Uterus (tissue), 4 donors: ENCODE results near the gene LMAN2. TPM values are rescaled to one million over a fixed set of nuclear protein-coding genes. Genes with fewer than 3 reads are reported as not detected.

Experiments
- DNase-seq, 2 donors: peaks; one replicate each; pipeline ENCODE4 v3.0.0-alpha.2; 2019 to 2020
- H3K27ac ChIP-seq, 2 donors: fragments of 200-600 bp; sonication (generic); 1 replicate in 1 of 2; 2 replicates in 1 of 2; pipeline ENCODE4 v1.5.1; 2016 to 2018
- H3K27me3 ChIP-seq, 2 donors: fragments of 200-600 bp; sonication (generic); one replicate each; pipeline ENCODE4 v1.5.1; 2018 to 2019; ENCODE audit warnings: control low read depth in 1 of 2
- H3K36me3 ChIP-seq, 2 donors: fragments of 200-600 bp; sonication (generic); one replicate each; pipeline ENCODE4 v1.5.1; 2019; ENCODE audit warnings: control low read depth in 1 of 2
- H3K4me1 ChIP-seq, 2 donors: fragments of 200-600 bp; sonication (generic); one replicate each; pipeline ENCODE4 v1.5.1; 2018 to 2019; ENCODE audit warnings: control low read depth in 1 of 2
- H3K4me3 ChIP-seq, 2 donors: fragments of 200-600 bp; sonication (generic); 1 replicate in 1 of 2; 2 replicates in 1 of 2; pipeline ENCODE4 v1.5.1; 2018 to 2019; ENCODE audit warnings: mild to moderate bottlenecking in 1 of 2
- H3K9me3 ChIP-seq, 2 donors: fragments of 200-600 bp; sonication (generic); one replicate each; pipeline ENCODE4 v1.5.1; 2019; ENCODE audit warnings: control low read depth in 1 of 2
- CTCF ChIP-seq, 4 experiments: fragments of 200-600 bp in 2 of 4; fragments of 450-650 bp in 2 of 4; sonication (generic) in 2 of 4; IDR thresholded peaks; one replicate each; pipeline ENCODE4 v1.5.1; 2016 to 2019; ENCODE audit warnings: antibody characterized with exemption in 4 of 4, mild to moderate bottlenecking in 2 of 4, moderate library complexity in 1 of 4
- POLR2A ChIP-seq, 2 donors: fragments of 450-650 bp; IDR thresholded peaks; one replicate each; pipeline ENCODE4 v1.6.1; 2016; ENCODE audit warnings: antibody characterized with exemption in 2 of 2, mild to moderate bottlenecking in 1 of 2, moderate library complexity in 1 of 2
- intact Hi-C: fragments of 100-400 bp; cut with DNase I; formaldehyde crosslinking; loops from one replicate; pipeline ENCODE4 v1.15.1; 2023; ENCODE audit warnings: low total_unique reads
- total RNA-seq, 4 donors: library from RNA; depleted of rRNA in 3 of 4; stranded (reverse); fragments of >200 nt in 3 of 4; gene quantifications; one replicate each; pipeline versions ENCODE4 v1.1.0 to v1.2.4, GENCODE V29; 2014 to 2023
- donor health status: DM: yes; HTN: yes; CAD: no.

LMAN2 gene
- total RNA-seq, 4 donors from 2014 or later: 83.2 to 210 (median 170) TPM

- H3K27me3 ChIP-seq: no peaks in the 10 kb centered on the region
- DNase-seq: no peak
- H3K4me1 ChIP-seq: no peaks in the 10 kb centered on the region
- H3K27ac ChIP-seq: no peak overlapping the region
- TF ChIP-seq CTCF (IDR thresholded peaks at IDR 0.05) (no peak), POLR2A (IDR thresholded peaks at IDR 0.05) (no peak)
- intact Hi-C loops: no loop called here
- no peaks in the 10 kb centered on the region for H3K36me3 ChIP-seq
- no peaks in the 10 kb centered on the region for H3K9me3 ChIP-seq
- H3K4me3 ChIP-seq: no peak overlapping the region
Observed at GRCh38 chr5:177319913-177320588, 31.4 kb downstream of the LMAN2 start.

- H3K27me3 ChIP-seq: no peaks in the 10 kb centered on the region
- no peaks in the 10 kb centered on the region for H3K9me3 ChIP-seq
- intact Hi-C loops: no loop called here
- H3K4me3 ChIP-seq: no peak overlapping the region
- H3K27ac ChIP-seq: no peak overlapping the region
- peak; percentile 67 to 73 (median 70) for TF ChIP-seq CTCF (IDR thresholded peaks at IDR 0.05)
- no peak for TF ChIP-seq POLR2A (IDR thresholded peaks at IDR 0.05)
- DNase-seq: peak; percentile 63 to 66
- H3K4me1 ChIP-seq: no peaks in the 10 kb centered on the region
- H3K36me3 ChIP-seq: no peaks in the 10 kb centered on the region
Observed at GRCh38 chr5:177317959-177318377, 33.5 kb downstream of the LMAN2 start.

GRCh38 chr5:177316005-177316404 is 35.5 kb downstream of the LMAN2 start:
- Histone ChIP-seq H3K9me3 (no peaks in the 10 kb centered on the region), H3K4me1 (peaks cover 0 to 6% of the 10 kb centered on the region in 2 donors), H3K4me3 (no peak overlapping the region), H3K36me3 (no peaks in the 10 kb centered on the region), H3K27ac (no peak overlapping the region), H3K27me3 (no peaks in the 10 kb centered on the region)
- TF ChIP-seq CTCF (IDR thresholded peaks at IDR 0.05): no peak
- TF ChIP-seq POLR2A (IDR thresholded peaks at IDR 0.05): no peak
- no peak for DNase-seq
- intact Hi-C loops: no loop called here

- H3K27me3 ChIP-seq: no peaks in the 10 kb centered on the region
- no peak for DNase-seq
- intact Hi-C loops: no loop called here
- no peak overlapping the region for H3K4me3 ChIP-seq
- TF ChIP-seq CTCF (IDR thresholded peaks at IDR 0.05) (no peak), POLR2A (IDR thresholded peaks at IDR 0.05) (no peak)
- peaks cover 0 to 6% of the 10 kb centered on the region in 2 donors for H3K4me1 ChIP-seq
- H3K9me3 ChIP-seq: no peaks in the 10 kb centered on the region
- H3K36me3 ChIP-seq: no peaks in the 10 kb centered on the region
- H3K27ac ChIP-seq: no peak overlapping the region
Observed at GRCh38 chr5:177315411-177315810, 36.1 kb downstream of the LMAN2 start.

DNA sequence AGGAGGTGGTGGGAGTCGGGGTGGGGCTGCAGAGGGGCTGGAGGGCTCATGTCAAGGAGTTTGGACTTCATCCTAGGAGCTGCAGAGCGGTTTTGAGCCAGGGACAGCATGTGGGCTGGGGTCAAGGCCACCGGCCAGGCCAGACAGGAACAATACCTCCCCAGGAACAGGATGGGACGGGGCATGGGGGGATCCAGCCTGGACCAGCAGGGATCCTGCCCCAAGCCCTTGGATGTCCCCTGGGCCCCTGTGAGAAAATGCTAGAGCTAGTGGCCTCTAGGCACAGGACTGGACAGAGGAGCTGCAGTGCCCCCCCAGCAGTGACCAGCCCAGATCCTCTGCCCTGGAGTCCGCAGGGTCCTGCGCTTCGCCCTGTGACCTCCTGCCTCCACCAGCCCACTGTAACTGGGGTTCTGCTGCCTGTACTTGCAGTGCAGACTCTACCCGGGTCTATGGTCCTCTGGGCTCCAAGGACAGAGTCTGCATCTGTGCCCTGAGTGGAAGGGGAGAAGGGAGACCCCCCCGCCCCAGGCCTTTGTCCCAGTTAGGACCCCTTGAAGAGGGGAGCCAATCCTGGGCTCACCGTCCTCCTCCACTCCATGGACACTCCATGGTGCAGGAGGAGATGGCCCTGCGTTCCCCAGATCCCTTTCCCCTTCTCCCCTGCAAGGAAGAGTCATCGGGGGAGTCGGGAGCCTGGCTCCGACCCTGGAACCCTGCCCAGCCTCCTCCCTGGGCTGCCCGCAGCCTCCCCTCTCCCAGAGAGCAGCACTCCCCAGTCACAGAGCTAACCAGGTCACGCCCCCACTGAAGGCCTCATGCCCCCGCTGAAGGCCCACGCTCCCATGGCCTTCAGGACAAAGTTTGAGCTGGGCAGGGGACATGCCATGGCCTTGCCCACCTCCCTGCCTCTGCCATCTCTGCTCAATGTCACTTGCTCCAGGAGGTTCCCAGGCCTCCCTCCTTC is 36.8 kb downstream of the LMAN2 start:
- DNase-seq: no peak
- no peak for TF ChIP-seq POLR2A (IDR thresholded peaks at IDR 0.05)
- no peak for TF ChIP-seq CTCF (IDR thresholded peaks at IDR 0.05)
- Histone ChIP-seq H3K27me3 (no peaks in the 10 kb centered on the region), H3K4me3 (no peak overlapping the region), H3K4me1 (peaks cover 0 to 6% of the 10 kb centered on the region in 2 donors), H3K36me3 (no peaks in the 10 kb centered on the region), H3K27ac (no peak overlapping the region), H3K9me3 (no peaks in the 10 kb centered on the region)
- intact Hi-C loops: no loop called here
